Dermis microvascular lymphatic vessel endothelial cell (primary cell): ENCODE measurements around the gene LKAAEAR1. TPM values are rescaled to one million over a fixed set of nuclear protein-coding genes. Genes with fewer than 3 reads are reported as not detected.

ENCODE experiments used
- DNase-seq, 2 donors: peaks; one replicate each; pipeline versions ENCODE4 v3.0.0 to v3.0.0-alpha.2; 2010; ENCODE audit warnings: low read depth in 2 of 2
- total RNA-seq: library from RNA; depleted of rRNA; stranded (reverse); fragments of >200 nt; gene quantifications from 2 replicates; pipeline ENCODE4 v1.2.1, GENCODE V29; 2014

The LKAAEAR1 gene
- total RNA-seq, 1 donor from 2014 or later, result 0.26 TPM

GRCh38 chr20:64067005-64067632 is 17.1 kb downstream of the LKAAEAR1 start:
- no peak for DNase-seq

- no peak for DNase-seq
These were observed 18.2 kb downstream of the LKAAEAR1 start for GRCh38 chr20:64065974-64066343.

GRCh38 chr20:64065062-64065973 is 18.9 kb downstream of the LKAAEAR1 start:
- DNase-seq, result no peak

GRCh38 chr20:64064145-64064698 is 20.0 kb downstream of the LKAAEAR1 start:
- DNase-seq, result no peak

- DNase-seq, result no peak
These were observed 20.6 kb downstream of the LKAAEAR1 start for GRCh38 chr20:64063389-64064144.

- DNase-seq, result peak; percentile 89 to 97
These were observed 21.4 kb downstream of the LKAAEAR1 start, which contains the start of gene TCEA2 for GRCh38 chr20:64062596-64063388. TCEA2 (plus strand) TSS chr20:64063198; CDS start chr20:64063313, 115 bp downstream.

GRCh38 chr20:64062276-64062595 is 22.0 kb downstream of the LKAAEAR1 start:
- DNase-seq, result no peak

GRCh38 chr20:64058536-64058935 is 25.7 kb downstream of the LKAAEAR1 start:
- no peak for DNase-seq

GRCh38 chr20:64057628-64058498 is 26.3 kb downstream of the LKAAEAR1 start:
- DNase-seq, result peak; percentile 76 to 82

GRCh38 chr20:64056889-64057627 is 27.1 kb downstream of the LKAAEAR1 start:
- DNase-seq, result peak in 1 of 2 donors; percentile 50

GRCh38 chr20:64056639-64056888 is 27.6 kb downstream of the LKAAEAR1 start:
- peak; percentile 54 to 76 for DNase-seq

GRCh38 chr20:64055893-64056638 is 28.1 kb downstream of the LKAAEAR1 start:
- DNase-seq, result peak; percentile 87 to 88

GRCh38 chr20:64055396-64055892 is 28.8 kb downstream of the LKAAEAR1 start:
- DNase-seq, result no peak

GRCh38 chr20:64053841-64054661 is 30.1 kb downstream of the LKAAEAR1 start:
- peak; percentile 93 to 97 for DNase-seq

GRCh38 chr20:64052987-64053840 is 31.0 kb downstream of the LKAAEAR1 start:
- DNase-seq, result no peak

- DNase-seq, result no peak
These were observed 31.9 kb downstream of the LKAAEAR1 start for GRCh38 chr20:64052326-64052722.
